WTC11 (cell line): ENCODE data around the gene SH2D3C.

ENCODE experiments used
- ATF2 ChIP-seq: sonication (generic); formaldehyde crosslinking; IDR thresholded peaks from 2 replicates; pipeline ENCODE4 v1.8.1; 2022; ENCODE audit warnings: low read depth, missing genetic modification reagents, borderline replicate concordance
- ATF3 ChIP-seq: sonication (generic); formaldehyde crosslinking; conservative IDR thresholded peaks from 2 replicates; pipeline ENCODE4 v1.8.1; 2022; ENCODE audit warnings: mild to moderate bottlenecking, missing genetic modification reagents
- CTCF ChIP-seq: fragments of 200-600 bp; IDR thresholded peaks from 2 replicates; pipeline ENCODE4 v1.8.0; 2022; ENCODE audit warnings: antibody characterized with exemption
- ELF4 ChIP-seq: sonication (generic); formaldehyde crosslinking; IDR thresholded peaks from 2 replicates; pipeline ENCODE4 v1.8.1; 2022; ENCODE audit warnings: low read depth, mild to moderate bottlenecking, moderate library complexity, missing genetic modification reagents
- FOXJ3 ChIP-seq: sonication (generic); formaldehyde crosslinking; IDR thresholded peaks from 2 replicates; pipeline ENCODE4 v1.9.0; 2021; ENCODE audit warnings: missing genetic modification reagents, mild to moderate bottlenecking, borderline replicate concordance
- JUN ChIP-seq: sonication (generic); formaldehyde crosslinking; IDR thresholded peaks from 2 replicates; pipeline ENCODE4 v1.8.0; 2023; ENCODE audit warnings: mild to moderate bottlenecking, missing genetic modification reagents
- MAX ChIP-seq: sonication (generic); formaldehyde crosslinking; IDR thresholded peaks from 2 replicates; pipeline ENCODE4 v1.8.0; 2022; ENCODE audit warnings: mild to moderate bottlenecking, missing genetic modification reagents
- SP1 ChIP-seq: sonication (generic); formaldehyde crosslinking; conservative IDR thresholded peaks from 2 replicates; pipeline ENCODE4 v1.8.1; 2022; ENCODE audit warnings: missing genetic modification reagents
- ZBTB21 ChIP-seq: sonication (generic); formaldehyde crosslinking; IDR thresholded peaks from 2 replicates; pipeline ENCODE4 v1.8.1; 2023; ENCODE audit warnings: mild to moderate bottlenecking, missing genetic modification reagents, borderline replicate concordance
- TF ChIP-seq, protein P1 (sequence below): sonication (generic); formaldehyde crosslinking; IDR thresholded peaks from 2 replicates; pipeline ENCODE4 v1.8.1; 2023; ENCODE audit warnings: mild to moderate bottlenecking, missing genetic modification reagents

- TF ChIP-seq, protein P1, sequence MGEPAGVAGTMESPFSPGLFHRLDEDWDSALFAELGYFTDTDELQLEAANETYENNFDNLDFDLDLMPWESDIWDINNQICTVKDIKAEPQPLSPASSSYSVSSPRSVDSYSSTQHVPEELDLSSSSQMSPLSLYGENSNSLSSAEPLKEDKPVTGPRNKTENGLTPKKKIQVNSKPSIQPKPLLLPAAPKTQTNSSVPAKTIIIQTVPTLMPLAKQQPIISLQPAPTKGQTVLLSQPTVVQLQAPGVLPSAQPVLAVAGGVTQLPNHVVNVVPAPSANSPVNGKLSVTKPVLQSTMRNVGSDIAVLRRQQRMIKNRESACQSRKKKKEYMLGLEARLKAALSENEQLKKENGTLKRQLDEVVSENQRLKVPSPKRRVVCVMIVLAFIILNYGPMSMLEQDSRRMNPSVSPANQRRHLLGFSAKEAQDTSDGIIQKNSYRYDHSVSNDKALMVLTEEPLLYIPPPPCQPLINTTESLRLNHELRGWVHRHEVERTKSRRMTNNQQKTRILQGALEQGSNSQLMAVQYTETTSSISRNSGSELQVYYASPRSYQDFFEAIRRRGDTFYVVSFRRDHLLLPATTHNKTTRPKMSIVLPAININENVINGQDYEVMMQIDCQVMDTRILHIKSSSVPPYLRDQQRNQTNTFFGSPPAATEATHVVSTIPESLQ = no peak
- TF ChIP-seq ZBTB21 (no peak), MAX (CRISPR knock-in tag) (no peak), ATF3 (CRISPR knock-in tag) (no peak), CTCF (0 out of 2 replicates have a peak, but pooled peaks have one; percentile 37), SP1 (CRISPR knock-in tag) (no peak), FOXJ3 (no peak), JUN (CRISPR knock-in tag) (no peak), ATF2 (CRISPR knock-in tag) (no peak), ELF4 (CRISPR knock-in tag) (no peak)
Observed at GRCh38 chr9:127763918-127764384, 14.5 kb downstream of the SH2D3C start.
